Measurements from ENCODE around the gene DIRAS1.

- TF ChIP-seq ELF1 (IDR thresholded peaks at IDR 0.05; ENCODE audit: borderline replicate concordance, low read depth) (no peak), ZBTB33 (IDR thresholded peaks at IDR 0.05; ENCODE audit: extremely low read depth, insufficient replicate concordance, low read length) (no peak), CTCF (IDR thresholded peaks at IDR 0.05 in 2 of 3, conservative IDR thresholded peaks at IDR 0.05 in 1 of 3; ENCODE audit: borderline replicate concordance in 1 of 3, insufficient read depth in 1 of 3, low read depth in 2 of 3, low read length in 2 of 3) (no peak), ZNF274 (IDR thresholded peaks at IDR 0.05; ENCODE audit: low read depth, low read length) (no peak), FOSL1 (IDR thresholded peaks at IDR 0.05; ENCODE audit: low read depth) (no peak), JUND (IDR thresholded peaks at IDR 0.05) (no peak), POLR2A (IDR thresholded peaks at IDR 0.05; ENCODE audit: borderline replicate concordance, extremely low read depth, insufficient read depth, insufficient read length) (no peak), MAX (IDR thresholded peaks at IDR 0.05) (no peak), POLR2AphosphoS5 (IDR thresholded peaks at IDR 0.05; ENCODE audit: low read depth, low read length) (no peak), EZH2 (IDR thresholded peaks at IDR 0.05) (no peak), SRF (IDR thresholded peaks at IDR 0.05; ENCODE audit: low read depth) (no peak), REST (IDR thresholded peaks at IDR 0.05; ENCODE audit: low read depth) (no peak), SP1 (IDR thresholded peaks at IDR 0.05; ENCODE audit: low read depth) (no peak)
These were observed 43.0 kb downstream of the DIRAS1 start for GRCh38 chr19:2678044-2678671.
